Osteoblast (primary cell): ENCODE results near the gene ZNF280A. TPM values are rescaled to one million over a fixed set of nuclear protein-coding genes. Genes with fewer than 3 reads are reported as not detected.
"Not testable (repeated sequence)": the region's sequence is repeated elsewhere in the genome, so short reads cannot be mapped to it uniquely, and the experiment has no call there.

Source experiments
- DNase-seq: peaks from one replicate; pipeline ENCODE4 v3.0.0; 2011; ENCODE audit warnings: low spot score, mixed read lengths; ENCODE audit not compliant: insufficient read length; ENCODE audit errors: missing footprints
- H2AFZ ChIP-seq: 2 replicates; pipeline ENCODE4 v1.6.0; 2011; ENCODE audit warnings: mild to moderate bottlenecking, low read length
- H3K27ac ChIP-seq: 2 replicates; pipeline ENCODE4 v1.5.1; 2011; ENCODE audit warnings: mild to moderate bottlenecking, low read depth, low read length, moderate library complexity
- H3K27me3 ChIP-seq: 2 replicates; pipeline ENCODE4 v1.6.0; 2012; ENCODE audit warnings: mild to moderate bottlenecking, control low read depth, inconsistent platforms, low read length, moderate library complexity; ENCODE audit not compliant: insufficient read depth
- H3K36me3 ChIP-seq: 2 replicates; pipeline ENCODE4 v1.5.1; 2011; ENCODE audit warnings: mild to moderate bottlenecking, low read length, control low read depth, moderate library complexity; ENCODE audit not compliant: insufficient read depth
- H3K4me1 ChIP-seq: 2 replicates; pipeline ENCODE4 v1.5.1; 2011; ENCODE audit warnings: mild to moderate bottlenecking, low read length, control low read depth, moderate library complexity; ENCODE audit not compliant: insufficient read depth
- H3K4me2 ChIP-seq: 2 replicates; pipeline ENCODE4 v1.6.0; 2011; ENCODE audit warnings: mild to moderate bottlenecking, low read length; ENCODE audit not compliant: insufficient read depth
- H3K4me3 ChIP-seq: fragments of 200-600 bp; sonication (generic); 3 replicates; pipeline ENCODE4 v1.5.1; 2012; ENCODE audit warnings: mild to moderate bottlenecking, low read length, inconsistent platforms; ENCODE audit not compliant: insufficient read depth
- H3K79me2 ChIP-seq: 2 replicates; pipeline ENCODE4 v1.6.0; 2012; ENCODE audit warnings: mild to moderate bottlenecking, low read length, control low read depth, inconsistent platforms; ENCODE audit not compliant: insufficient read depth
- H3K9me3 ChIP-seq: 2 replicates; pipeline ENCODE4 v1.5.1; 2011; ENCODE audit warnings: low read depth, low read length, control low read depth
- H4K20me1 ChIP-seq: 2 replicates; pipeline ENCODE4 v1.6.0; 2012; ENCODE audit warnings: mild to moderate bottlenecking, low read length, control low read depth; ENCODE audit not compliant: insufficient read depth
- CTCF ChIP-seq: IDR thresholded peaks from 2 replicates; pipeline ENCODE4 v1.5.1; 2011; ENCODE audit warnings: mild to moderate bottlenecking, low read depth, low read length, moderate library complexity; ENCODE audit errors: extremely low read depth
- total RNA-seq: library from RNA; depleted of rRNA; stranded (reverse); fragments of >200 nt; gene quantifications from 2 replicates; pipeline ENCODE4 v1.2.3, GENCODE V29; 2012

Gene ZNF280A
- total RNA-seq, 1 donor, result not detected

- H3K27ac ChIP-seq, result no peak overlapping the region
- no peaks in the 10 kb centered on the region for H3K9me3 ChIP-seq
- H4K20me1 ChIP-seq, result no peaks in the 10 kb centered on the region
- no peak for TF ChIP-seq CTCF
- H2AFZ ChIP-seq, result no peak overlapping the region
- no peak for DNase-seq
- no peak overlapping the region for H3K4me2 ChIP-seq
- H3K27me3 ChIP-seq, result peaks cover 2% of the 10 kb centered on the region
- H3K4me3 ChIP-seq, result no peak overlapping the region
- H3K79me2 ChIP-seq, result no peaks in the 10 kb centered on the region
- no peaks in the 10 kb centered on the region for H3K4me1 ChIP-seq
- H3K36me3 ChIP-seq, result no peaks in the 10 kb centered on the region
Measured at GRCh38 chr22:22469527-22469926, 50.5 kb downstream of the ZNF280A start.

DNA sequence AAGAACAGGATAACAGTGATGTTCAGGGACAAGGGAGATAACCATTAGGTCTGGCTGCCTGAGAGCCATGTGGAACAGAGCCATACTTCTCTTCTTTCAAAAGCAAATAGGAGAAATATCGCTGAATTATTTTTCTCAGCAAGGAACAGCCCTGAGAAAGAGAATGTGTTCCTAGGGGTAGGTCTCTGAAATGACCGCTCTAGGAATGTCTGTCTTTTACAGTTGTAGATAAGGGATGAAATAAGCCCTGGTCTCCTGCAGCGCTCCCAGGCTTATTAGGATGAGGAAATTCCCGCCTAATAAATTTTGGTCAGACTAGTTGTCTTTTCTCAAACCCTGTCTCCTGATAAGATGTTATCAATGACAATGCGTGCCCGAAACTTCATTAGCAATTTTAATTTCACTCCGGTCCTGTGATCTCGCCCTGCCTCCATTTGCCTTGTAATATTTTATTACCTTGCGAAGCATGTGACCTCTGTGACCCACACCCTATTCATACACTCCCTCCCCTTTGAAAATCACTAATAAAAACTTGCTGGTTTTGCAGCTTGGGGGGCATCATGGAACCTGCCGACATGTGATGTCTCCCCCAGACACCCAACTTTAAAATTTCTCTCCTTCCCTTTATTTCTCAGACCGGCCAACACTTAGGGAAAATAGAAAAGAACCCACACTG lies 51.1 kb downstream of the ZNF280A start:
- H3K9me3 ChIP-seq, DNase-seq, H3K27ac ChIP-seq: not testable (repeated sequence)

GRCh38 chr22:22467112-22467511 lies 53.0 kb downstream of the ZNF280A start:
- Histone ChIP-seq H3K4me3 (no peak overlapping the region), H3K36me3 (no peaks in the 10 kb centered on the region), H3K9me3 (no peaks in the 10 kb centered on the region), H3K4me1 (no peaks in the 10 kb centered on the region), H4K20me1 (no peaks in the 10 kb centered on the region), H3K27ac (no peak overlapping the region), H2AFZ (no peak overlapping the region), H3K27me3 (peaks cover 6% of the 10 kb centered on the region), H3K4me2 (no peak overlapping the region), H3K79me2 (no peaks in the 10 kb centered on the region)
- no peak for TF ChIP-seq CTCF
- no peak for DNase-seq

More for the DNA sequence above, 51.1 kb downstream of the ZNF280A start:
- not testable (repeated sequence) for H3K4me3 ChIP-seq, H4K20me1 ChIP-seq, H3K79me2 ChIP-seq, H3K4me2 ChIP-seq, H2AFZ ChIP-seq, H3K4me1 ChIP-seq, H3K27me3 ChIP-seq, H3K36me3 ChIP-seq

- Histone ChIP-seq H3K27me3 (peaks cover 6% of the 10 kb centered on the region), H3K79me2 (no peaks in the 10 kb centered on the region), H3K36me3 (no peaks in the 10 kb centered on the region), H4K20me1 (no peaks in the 10 kb centered on the region), H3K4me2 (no peak overlapping the region), H3K9me3 (no peaks in the 10 kb centered on the region), H3K4me1 (no peaks in the 10 kb centered on the region), H2AFZ (no peak overlapping the region), H3K27ac (no peak overlapping the region), H3K4me3 (no peak overlapping the region)
- no peak for TF ChIP-seq CTCF
- DNase-seq, result no peak
Measured at GRCh38 chr22:22465782-22466181, 54.3 kb downstream of the ZNF280A start.
